CD4-positive, alpha-beta T cell treated with Interleukin-6 for 4 hours (primary cell): Measurements from ENCODE around the gene NDUFB2.

Source experiments
- DNase-seq: peaks from one replicate; pipeline ENCODE4 v3.0.0-alpha.2; 2020; ENCODE audit warnings: mixed read lengths

The NDUFB2 gene

DNA sequence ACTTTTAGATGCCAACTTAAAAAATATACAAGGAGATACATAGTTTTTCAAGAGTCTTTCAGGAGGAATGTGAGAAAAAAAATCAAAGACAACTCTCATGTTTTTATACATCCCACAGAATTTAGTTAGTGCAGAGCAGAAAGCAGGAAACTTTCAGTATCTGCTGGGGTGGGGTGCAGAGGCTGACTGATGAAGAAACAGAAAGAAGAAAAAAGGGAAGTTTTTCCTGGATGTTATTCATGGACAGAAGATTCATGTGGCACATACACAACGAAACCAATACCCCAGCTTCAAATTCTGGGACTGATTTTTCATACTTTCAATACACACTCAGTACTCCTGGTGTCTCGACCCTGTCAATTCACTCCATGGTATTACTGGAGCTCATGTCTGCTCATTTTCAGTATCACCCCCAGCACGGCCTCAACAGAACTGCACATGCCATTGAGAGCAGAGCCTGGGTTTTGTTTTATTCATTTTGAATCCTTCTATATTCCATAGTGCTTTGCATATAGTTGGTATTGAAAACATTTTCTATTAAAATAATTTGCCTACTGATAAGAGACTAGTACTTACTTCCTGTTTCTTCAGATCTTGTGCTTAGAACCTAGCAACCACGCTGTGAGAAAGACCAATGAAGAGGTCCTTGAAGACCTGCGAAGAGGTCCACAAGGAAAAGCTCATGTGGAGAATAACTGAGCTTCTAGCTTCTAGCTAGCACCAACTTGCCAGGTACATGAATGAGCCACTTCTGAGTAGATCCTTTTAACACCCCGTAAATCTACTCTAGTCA is 49.0 kb downstream of the NDUFB2 start:
- no peak for DNase-seq

DNA sequence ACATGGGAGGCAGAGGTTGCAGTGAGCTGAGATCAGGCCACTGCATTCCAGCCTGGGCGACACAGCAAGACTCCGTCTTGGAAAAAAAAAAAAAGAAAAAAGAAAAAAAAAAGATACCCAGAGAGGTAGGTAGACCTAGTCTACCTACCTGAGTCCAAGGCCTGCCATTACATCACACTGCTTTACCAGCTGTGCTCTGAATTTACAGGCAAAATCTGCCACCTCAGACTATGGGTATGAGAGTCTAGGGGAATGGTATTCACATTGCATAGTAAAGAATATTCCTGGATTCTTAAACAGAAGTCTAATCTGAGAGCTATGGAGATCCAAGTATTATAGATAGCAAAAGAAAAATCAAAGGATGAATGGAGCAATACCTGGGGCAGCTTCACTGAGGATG is 50.2 kb downstream of the NDUFB2 start:
- no peak for DNase-seq

DNA sequence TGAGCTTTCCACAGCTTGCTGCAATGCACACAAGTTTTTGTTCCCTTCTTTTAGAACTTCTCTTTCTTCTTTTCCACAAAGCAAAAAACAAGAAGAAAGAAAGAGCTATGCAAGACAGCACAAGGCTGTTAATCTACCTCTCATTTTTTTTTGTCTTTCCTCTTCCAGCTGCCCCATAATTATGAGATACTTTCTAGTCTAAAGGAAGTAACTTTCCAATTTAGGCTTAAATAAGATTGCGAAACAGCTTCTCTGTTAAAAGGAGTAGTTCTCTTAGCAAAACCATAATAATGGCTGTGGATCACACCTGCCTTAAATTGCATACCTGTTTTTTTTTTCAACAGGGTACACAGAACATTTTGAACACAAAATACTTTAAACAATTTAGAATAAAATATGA is 56.0 kb downstream of the NDUFB2 start:
- DNase-seq = no peak

DNA sequence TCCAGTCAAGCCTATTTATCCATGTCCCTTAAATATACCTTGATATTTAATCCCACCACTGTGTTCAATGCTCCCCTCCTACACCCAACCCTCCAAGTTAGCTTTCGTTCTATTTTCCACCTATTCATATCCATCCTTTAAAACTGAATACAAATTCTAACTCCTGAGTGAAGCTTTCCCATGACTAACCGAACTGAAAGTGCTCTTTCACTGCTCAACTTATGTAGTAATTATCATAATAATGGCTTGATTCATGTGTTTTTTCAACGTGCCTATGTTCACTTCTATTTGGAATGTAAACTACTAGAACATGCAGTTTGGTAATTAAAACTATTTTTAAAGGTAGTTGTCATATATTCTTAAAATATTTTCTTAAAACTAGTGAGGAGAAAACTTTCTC is 58.0 kb downstream of the NDUFB2 start:
- DNase-seq = no peak
